Measurements from ENCODE around the gene IFNLR1. TPM values are rescaled to one million over a fixed set of nuclear protein-coding genes. Genes with fewer than 3 reads are reported as not detected.

IFNLR1 gene
- total RNA-seq, 1 donor from 2014 or later, result 2.3 TPM

DNA sequence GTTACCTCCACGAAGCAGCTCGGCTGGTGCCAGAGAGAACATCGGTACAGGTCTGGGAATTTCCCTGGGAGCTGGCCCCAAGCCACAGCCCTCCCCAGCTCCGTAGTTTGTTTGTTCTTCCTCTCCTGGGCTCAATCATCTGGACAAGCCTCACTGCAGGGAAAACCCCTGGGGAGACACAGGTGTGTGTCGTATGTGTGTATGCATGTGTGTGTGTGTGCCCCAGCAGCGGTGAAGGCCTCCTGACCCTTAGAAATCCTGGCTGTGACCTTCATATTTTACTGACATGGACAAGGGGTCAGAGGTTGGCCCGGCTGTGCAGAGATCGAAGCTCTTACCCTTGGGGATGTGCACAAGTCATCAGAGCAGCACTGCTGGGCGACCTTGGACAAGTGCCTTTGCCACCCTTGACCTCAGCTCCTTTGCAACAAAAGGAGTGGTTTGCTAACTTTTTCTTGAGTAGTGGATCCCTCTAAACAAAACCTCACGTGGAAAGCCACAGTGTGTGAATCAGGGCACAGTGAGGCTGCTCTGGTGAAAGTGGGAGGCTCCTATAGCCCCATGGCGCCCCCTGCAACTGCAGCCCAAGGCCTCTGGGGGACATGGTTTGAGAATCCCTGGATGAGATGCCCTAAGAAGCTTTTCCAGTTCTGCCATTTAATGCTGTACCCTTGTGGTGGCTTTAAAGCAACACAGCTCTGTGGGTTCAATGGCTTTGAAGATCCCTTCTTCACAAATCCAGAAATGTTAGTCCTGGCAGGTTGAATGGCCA is 31.9 kb downstream of the IFNLR1 start:
- peak; percentile 60 for DNase-seq (ENCODE audit: low spot score)
- intact Hi-C loops (cut with DNase I), result no loop called here

DNA sequence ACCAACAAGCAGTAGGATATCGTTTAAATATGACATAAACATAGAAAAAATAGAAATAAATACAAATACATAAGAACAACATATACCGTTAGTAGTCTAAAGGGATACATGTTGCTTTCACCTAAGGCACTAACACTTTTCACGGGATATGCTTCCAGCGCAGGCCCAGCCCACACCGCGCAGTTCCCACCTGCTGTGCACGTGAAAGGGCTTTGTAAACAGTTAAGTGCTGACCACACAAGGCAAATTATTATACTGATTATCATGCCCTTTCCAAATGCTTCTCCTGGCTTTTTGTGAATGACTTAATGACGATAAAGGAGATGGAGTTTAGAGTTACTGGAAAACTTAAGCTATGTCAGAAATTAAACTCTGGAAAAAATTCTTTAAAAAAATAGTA is 32.9 kb downstream of the IFNLR1 start:
- intact Hi-C loops (cut with DNase I), result loop anchor here (5.0 kb wide), 2 partner anchors 82 to 238 kb away; no protein-coding TSS in a partner anchor
- no peak for DNase-seq (ENCODE audit: low spot score)

DNA sequence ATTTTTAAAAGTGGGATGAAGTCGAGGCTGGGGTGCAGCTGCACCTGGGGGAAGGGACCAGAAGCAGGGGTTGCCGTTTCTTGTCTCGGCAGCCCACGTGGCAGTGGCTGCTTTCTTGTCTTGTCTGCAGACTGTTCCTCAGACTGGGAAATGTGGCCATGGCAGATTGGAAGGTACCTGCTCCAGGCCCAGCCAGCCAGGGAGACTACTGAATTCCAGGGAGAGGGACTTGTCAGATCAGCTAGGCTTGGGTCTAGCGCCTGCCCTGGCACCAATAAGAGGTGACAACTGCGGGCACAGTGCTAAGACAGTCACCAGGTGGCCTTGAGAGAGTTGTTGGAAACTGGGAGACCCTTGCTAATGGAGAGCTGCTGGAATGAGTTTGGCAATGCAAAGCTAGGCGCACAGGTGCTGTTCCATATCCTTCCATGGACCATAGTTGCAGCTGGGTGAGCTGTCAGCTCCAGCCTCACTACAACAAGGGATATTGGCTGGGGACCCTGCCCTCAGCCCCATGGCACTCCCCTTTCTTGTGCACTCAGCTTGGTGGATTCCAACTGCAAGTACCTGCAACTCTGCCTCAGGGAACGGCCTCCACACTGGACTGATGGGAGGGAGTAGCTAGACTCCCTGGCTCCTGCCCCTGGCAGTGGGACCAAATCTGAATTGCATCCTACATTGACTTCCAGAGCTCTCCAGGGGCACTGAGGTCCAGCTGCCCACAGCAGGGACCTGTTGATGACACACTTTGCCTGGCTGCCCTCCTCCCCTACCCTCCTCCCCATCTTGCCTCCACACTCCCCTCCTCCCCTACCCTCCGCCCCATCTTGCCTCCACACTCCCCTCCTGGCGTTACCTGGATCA is 34.2 kb downstream of the IFNLR1 start:
- intact Hi-C loops (cut with DNase I), result loop anchor here (5.0 kb wide), 2 partner anchors 81 to 239 kb away; no protein-coding TSS in a partner anchor
- DNase-seq (ENCODE audit: low spot score), result no peak

DNA sequence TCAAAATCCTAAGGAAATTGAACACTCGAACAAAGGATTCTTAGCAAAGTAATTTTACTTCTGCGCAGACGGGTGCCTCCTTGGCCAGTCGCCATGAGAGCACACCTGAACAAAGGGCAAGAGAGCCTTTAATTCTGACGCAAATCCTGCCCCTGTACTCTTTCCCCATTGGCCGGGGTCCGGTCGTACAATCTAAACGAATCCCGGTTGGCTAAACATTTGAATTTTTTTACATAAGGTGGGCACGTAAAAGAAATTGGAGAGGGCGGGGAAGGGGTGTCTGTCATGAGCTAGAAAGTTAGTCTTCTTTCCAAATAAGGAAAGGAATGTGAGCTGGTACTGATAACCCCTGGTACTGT is 35.9 kb downstream of the IFNLR1 start:
- intact Hi-C loops (cut with DNase I), result loop anchor here (5.0 kb wide), 2 partner anchors 79 to 241 kb away; no protein-coding TSS in a partner anchor
- no peak for DNase-seq (ENCODE audit: low spot score)

DNA sequence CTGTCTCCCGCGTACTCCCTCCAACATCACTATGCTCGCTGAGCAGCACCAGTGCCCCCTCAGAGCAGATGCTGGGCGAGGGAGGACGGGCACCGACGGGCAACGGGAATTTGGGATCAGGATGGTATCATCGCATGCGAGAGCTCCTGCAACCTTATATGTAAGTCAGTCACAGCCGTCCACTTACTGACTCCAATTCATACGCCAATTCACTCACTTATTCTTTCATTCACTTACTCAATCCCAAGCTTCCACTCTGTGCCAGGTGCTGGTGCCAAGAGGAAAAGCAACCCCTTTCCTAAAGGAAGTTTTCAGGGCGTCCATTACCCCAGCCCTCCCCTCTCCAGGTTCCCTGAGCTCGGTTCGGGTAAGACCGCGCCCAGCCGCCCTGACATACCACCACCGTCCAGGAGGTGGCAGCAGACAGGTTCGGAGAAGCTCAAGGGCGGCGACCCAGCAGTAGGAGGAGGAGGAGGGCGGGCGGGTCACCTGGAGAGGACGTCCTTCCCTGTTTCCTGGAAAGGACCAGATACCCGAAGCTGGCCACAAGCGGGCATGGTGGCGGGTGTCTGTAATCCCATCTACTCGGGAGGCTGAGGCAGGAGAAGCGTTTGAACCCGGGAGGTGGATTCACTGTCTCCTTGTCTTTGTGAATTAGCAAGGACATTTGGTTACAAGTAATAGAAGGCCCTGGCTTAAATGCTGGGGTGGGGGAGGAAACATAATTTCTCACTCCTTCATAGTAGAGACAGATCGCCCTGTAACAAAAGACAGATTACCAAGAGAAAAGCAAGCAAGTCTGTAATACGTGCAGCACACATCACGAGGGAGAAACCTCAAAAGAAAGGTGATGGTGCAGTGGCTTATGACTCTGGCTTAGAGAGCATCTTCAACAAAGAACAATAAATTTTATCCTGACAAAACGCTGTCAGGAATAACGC is 36.6 kb downstream of the IFNLR1 start:
- intact Hi-C loops (cut with DNase I), result loop anchor here (5.0 kb wide), 2 partner anchors 78 to 242 kb away; no protein-coding TSS in a partner anchor
- peak; percentile 95 for DNase-seq (ENCODE audit: low spot score)

DNA sequence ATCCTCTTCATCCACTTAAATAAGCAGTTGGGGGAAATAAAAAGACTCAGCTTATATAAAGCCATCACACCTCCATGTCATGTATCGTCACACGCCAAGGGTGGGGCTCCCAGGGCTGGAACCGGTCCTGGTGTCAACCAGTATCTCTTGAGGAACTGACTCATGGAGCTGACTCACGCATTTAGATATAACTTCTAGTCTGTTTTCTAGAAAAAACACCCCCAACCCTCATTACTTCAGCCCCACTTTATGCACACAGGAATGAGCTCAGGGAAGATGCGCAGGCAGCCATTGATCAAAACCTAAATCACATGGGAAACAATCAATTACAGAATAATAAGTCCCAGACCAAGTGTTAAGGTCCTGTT is 37.2 kb downstream of the IFNLR1 start:
- peak; percentile 72 for DNase-seq (ENCODE audit: low spot score)
- intact Hi-C loops (cut with DNase I), result loop anchor here (5.0 kb wide), 2 partner anchors 78 to 242 kb away; no protein-coding TSS in a partner anchor

DNA sequence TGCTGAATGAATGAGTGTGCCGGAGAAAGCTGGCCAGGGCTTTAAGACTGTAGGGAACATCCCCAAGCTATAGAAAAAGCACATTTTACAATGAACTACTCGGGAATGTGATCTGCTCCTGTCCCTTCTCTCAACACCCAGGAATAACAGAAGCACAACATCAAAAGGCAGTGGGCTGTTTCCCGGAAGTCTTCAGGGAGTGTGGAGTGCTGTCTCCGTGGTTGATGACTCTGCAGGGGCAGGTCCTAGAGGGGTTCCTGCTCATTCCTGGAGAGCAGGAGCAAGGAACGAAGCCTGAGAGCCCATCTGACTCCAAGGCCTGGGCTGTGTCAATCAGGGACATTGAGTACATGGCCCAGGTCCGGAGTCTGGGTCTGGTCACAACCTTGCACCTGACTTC is 39.3 kb downstream of the IFNLR1 start:
- peak; percentile 41 for DNase-seq (ENCODE audit: low spot score)
- intact Hi-C loops (cut with DNase I), result no loop called here

DNA sequence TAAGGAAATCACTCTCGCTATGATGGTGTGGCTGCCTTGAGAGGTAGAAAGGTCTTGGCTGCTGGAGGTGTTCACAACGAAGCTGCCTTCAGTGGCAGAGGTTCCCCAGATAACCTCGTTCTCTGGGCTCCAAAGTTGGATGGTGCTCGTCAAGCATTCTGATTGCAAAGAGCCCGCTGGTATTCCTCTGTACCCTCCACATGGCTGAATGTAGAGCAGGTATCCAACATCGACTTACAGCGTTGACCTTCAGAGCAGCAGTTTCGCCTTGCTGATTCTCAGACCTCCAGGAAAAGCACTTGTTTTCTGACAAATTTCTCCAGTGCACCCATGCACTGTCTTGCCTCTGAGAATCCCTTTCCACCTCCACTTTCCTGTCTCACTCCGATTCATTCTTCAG is 39.9 kb downstream of the IFNLR1 start:
- intact Hi-C loops (cut with DNase I), result no loop called here
- DNase-seq (ENCODE audit: low spot score), result peak; percentile 12

DNA sequence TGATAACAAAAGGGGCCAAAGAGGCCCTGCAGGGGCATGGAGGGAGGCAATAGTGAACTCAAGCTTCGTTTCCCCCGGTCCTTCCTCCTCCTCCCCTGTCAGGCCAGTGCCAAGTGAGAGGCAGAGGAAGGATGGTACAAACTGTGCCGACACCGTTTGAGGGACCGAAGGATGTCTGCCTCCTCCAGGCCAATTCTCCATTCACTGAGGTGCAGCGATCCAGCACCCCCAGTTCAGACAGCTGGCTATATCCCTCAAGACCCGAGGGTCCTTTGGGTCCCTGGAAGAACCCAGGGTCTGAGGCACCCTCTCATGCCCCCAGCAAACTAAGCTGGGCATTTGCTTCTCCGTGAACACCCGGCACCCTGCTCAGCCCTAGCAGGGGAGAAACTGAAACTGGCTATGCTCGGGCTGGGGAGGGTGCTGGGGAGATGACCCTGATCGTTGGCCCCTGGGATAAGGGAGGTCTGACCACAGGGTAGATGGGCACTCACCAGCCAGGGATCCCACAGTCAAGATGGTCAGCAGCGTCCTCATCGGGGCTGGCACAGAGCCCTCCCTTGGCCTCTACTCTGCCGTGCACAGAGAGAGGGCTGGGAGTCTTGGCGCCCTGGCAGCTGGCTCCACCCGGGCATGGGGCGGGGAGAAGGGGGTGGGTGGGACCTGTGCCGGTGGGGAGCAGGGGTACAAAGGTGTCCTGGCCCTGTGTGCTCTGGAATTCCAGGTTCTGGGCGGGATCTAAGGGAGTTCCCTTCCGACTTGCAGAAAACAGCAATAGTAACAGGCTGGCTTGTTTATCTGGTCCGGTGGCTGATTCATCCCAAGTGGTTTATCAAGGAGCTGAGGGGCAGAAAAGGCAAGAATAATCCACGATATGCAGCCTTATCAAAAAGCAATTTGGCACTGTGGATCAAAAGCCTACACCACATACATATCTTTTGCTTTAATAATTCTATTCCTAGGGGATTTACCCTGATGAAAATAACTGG is 44.2 kb downstream of the IFNLR1 start, which contains the start of gene IL22RA1:
TSS of gene IL22RA1 (minus strand) at position 595 of the 989 bp plus-strand sequence. CDS start at position 537, 58 bp downstream.
- DNase-seq (ENCODE audit: low spot score), result peak; percentile 70
- intact Hi-C loops (cut with DNase I), result no loop called here

DNA sequence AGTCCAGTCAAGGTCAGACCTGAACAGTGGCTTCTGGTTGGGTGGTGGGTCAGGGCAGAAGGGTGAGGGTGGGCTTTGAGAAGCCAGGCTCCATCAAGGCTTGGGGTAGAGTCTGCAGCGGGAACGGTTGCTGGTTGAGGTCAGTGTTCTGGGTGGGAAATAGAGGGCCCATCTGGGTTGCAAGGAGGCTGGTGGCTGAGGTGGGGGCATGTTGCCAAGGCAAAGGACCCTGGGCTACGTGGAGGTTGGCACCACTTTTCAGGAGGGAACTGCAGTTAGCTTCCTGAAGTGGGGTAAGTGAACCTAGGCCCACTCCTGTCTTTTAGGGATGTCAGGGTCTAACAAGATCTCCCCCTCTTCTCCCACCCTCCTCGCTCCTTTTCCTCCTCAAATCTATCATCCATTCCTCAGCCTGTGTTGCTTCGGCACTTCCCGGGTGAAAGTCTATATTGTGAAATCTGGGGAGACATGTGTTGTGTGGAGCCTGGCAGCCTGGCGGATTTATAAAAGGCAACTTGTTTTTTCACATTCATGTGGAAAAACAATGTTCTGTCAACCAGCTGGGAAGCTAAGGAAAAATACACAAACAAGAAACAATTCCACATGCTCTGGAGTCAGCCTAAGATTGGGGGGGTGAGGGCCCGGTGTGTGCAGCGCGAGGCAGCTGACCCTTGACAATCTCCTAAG is 45.6 kb downstream of the IFNLR1 start:
- peak; percentile 17 for DNase-seq (ENCODE audit: low spot score)
- intact Hi-C loops (cut with DNase I), result no loop called here

DNA sequence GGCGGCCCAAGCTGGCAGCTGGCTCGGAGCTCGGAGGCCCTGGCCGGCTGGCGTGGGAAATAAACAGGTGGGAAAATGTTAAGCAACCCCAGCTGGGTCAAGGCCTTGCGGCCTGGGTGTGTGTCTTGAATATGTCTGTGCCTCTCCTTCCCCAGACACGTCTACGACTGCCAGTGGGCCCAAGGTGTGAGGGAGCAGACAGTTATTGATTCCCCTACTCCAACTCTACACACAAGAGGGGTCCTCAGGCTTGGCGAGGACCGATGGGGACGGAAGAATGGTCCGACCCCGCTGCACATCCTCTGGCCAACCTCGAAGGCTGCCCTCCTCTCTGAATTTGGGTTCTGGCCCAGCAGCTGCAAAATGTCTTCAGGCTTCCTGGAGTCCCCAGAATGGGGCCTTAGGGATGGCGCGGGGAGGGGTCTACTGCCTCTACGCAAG is 46.3 kb downstream of the IFNLR1 start:
- DNase-seq (ENCODE audit: low spot score), result no peak
- intact Hi-C loops (cut with DNase I), result no loop called here

DNA sequence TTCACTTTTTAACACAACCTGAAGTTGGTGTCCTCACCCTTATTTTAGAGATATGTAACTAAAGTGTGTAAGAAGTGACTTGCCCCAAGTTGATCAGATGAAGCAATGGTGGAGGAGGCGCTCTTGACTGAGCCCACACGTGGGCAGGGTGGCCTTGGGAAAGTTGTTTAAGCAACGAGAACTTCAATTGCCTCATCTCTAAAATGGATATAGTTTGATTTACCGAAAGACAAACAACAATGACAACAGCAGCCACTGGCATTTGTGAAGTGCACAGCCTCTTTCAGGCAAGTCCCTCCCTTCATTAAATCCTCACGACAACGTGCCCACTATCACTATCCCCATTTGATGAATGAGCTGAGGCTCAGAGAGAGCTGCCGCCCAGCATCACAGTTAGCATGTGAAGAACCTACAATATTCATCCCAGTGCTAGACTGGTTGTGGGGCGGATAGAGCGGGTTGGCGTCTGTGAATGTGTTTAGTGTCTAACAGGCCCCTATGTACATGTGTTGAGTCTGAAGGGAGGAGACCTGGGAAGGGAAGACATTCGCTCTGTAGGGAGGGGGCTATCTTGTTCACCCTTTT is 47.2 kb downstream of the IFNLR1 start:
- DNase-seq (ENCODE audit: low spot score), result peak; percentile 26
- intact Hi-C loops (cut with DNase I), result no loop called here

DNA sequence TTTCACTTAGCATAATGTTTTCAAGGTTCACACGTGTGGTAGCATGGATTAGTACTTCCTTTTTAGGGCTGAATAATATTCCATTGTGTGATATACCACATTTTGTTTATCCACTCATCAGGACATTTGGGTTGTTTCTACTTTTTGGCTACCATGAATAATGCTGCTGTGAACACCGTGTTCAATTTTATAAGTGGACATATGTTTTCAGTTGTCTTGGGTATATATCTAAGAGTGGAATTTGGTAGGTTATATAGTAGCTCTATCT is 47.9 kb downstream of the IFNLR1 start:
- intact Hi-C loops (cut with DNase I), result no loop called here
- DNase-seq (ENCODE audit: low spot score), result no peak

DNA sequence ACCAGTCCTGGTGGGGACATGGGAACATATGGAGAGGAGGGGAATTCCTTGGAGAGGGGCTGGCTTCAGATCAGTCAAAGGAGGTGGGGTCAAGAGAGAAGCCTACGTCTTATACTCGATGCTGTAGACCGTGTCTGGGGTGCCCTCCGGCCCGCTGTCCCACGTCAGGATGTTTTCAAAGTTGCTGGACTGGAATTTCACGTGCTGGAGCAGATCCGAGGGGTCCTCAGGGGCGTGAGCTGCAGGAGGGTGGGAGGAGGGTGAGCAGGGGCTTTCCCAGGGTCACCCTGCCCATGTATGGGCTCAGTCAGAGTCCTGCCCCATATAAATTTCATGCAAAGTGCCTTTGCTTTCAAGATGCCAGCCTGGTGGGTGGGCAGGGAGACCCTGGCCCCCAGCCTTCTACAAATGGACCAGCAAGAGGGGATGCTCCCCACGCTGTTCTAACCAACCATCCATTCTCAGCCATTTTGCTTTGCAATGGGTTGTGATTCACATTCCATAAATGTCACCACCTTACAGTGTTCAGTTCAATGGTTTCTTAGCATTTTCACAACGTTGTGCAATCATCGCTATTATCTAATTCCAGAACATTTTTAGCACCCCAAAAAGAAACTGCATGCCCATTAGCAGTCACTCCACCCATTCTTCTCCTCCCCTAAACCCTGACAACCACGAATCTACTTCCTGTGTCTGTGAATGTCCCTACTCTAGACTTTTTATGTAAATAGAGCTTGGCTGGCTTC is 48.4 kb downstream of the IFNLR1 start:
- no peak for DNase-seq (ENCODE audit: low spot score)
- intact Hi-C loops (cut with DNase I), result no loop called here

DNA sequence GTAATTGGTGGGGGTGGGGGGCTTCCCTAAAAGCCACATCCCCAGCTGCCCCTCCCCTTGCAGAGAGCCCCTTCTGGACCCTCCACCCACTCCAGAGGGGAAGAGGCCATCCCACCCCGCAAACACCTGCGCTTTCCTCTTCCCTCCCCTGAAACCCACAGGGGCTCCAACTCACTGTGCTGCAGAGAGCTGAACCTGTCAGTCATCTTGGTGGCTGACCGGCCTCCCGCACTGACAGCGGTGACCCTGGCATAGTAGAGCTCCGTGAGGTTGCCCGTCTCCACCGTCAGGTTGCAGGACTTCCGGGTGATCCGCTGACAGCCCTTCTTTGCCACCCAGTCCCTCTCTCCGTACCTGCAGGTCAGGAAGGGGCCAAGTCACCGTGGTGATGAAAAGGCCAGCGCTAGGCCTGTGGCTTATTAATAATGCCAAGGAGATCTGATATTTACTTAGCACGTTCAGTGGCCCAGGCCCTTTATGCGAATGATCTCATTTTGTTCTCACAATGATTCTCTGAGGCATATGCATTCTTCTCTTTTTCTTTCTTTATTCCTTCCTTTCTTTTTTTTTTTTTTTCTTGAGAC is 50.0 kb downstream of the IFNLR1 start:
- DNase-seq (ENCODE audit: low spot score), result no peak

DNA sequence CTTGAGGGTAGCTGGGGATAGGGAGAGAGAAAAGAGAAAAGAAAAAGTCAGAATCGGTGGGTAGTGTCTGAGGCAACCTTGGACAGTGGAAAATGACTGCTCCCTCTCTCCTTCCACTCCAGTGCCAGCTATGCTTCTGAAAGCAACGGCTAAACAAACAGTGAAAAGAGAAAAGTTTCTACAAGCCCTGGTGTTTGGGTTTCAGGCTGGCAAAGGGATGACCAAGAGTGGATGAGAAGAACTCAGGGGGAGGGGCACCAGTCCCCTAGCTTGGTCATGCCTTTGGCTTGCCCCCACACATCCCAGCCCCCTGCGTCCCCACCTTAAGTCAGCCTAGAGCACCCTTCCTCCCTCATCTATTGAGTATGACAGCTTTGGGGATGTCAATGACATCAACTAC is 52.7 kb downstream of the IFNLR1 start:
- DNase-seq (ENCODE audit: low spot score), result no peak
- intact Hi-C loops (cut with DNase I), result no loop called here

More for the DNA sequence above, 50.0 kb downstream of the IFNLR1 start:
- intact Hi-C loops (cut with DNase I), result no loop called here
